GM06990 (cell line): ENCODE results near the gene GPR39.
A peak's percentile ranks its signal among the peaks of the same experiment; 100 is the strongest.

Experiments
- DNase-seq: peaks from one replicate; pipeline ENCODE4 v3.0.0-alpha.2; 2011; ENCODE audit not compliant: insufficient read length; ENCODE audit errors: extremely low read depth
- H3K27me3 ChIP-seq: replicated peaks from 2 replicates; pipeline ENCODE4 v1.6.0; 2011; ENCODE audit warnings: low read length; ENCODE audit not compliant: control insufficient read depth, insufficient read depth
- H3K36me3 ChIP-seq: 2 replicates; pipeline ENCODE4 v1.5.1; 2011; ENCODE audit warnings: low read length; ENCODE audit not compliant: control insufficient read depth, insufficient read depth
- H3K4me3 ChIP-seq: replicated peaks from 2 replicates; pipeline ENCODE4 v1.5.1; 2011; ENCODE audit warnings: low read depth, mild to moderate bottlenecking, control low read depth, low read length
- TF ChIP-seq, protein P1 (sequence below): IDR thresholded peaks from 2 replicates; pipeline ENCODE4 v1.5.1; 2011; ENCODE audit warnings: low read length, control low read depth, mild to moderate bottlenecking, inconsistent platforms; ENCODE audit not compliant: insufficient read depth, poor library complexity, severe bottlenecking

Gene GPR39

DNA sequence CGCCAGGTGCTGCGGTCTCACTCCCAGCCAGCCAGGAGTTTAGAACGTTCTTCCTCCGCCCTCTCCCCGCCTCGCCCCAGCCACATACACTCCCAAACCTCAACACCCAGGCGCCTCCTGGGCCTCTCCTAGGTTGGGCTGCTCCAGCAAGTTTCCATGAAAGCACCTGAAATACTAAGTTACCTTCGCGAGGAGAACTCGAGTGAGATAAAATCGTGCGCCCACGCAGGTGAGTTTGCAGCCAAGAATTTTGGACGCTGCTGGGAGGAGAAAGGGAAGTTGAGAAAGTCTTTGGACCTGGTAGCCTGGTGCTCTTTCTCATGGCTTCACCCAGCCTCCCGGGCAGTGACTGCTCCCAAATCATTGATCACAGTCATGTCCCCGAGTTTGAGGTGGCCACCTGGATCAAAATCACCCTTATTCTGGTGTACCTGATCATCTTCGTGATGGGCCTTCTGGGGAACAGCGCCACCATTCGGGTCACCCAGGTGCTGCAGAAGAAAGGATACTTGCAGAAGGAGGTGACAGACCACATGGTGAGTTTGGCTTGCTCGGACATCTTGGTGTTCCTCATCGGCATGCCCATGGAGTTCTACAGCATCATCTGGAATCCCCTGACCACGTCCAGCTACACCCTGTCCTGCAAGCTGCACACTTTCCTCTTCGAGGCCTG is at the start of gene GPR39:
TSS of gene GPR39 (plus strand) at position 83 of the 673 bp plus-strand sequence.
- Histone ChIP-seq H3K36me3 (no peaks in the 10 kb centered on the region), H3K4me3 (no peak within 1 kb of the TSS), H3K27me3 (no peaks in the 10 kb centered on the region; the same call in 1 of the 2 replicates)
- TF ChIP-seq, protein P1, sequence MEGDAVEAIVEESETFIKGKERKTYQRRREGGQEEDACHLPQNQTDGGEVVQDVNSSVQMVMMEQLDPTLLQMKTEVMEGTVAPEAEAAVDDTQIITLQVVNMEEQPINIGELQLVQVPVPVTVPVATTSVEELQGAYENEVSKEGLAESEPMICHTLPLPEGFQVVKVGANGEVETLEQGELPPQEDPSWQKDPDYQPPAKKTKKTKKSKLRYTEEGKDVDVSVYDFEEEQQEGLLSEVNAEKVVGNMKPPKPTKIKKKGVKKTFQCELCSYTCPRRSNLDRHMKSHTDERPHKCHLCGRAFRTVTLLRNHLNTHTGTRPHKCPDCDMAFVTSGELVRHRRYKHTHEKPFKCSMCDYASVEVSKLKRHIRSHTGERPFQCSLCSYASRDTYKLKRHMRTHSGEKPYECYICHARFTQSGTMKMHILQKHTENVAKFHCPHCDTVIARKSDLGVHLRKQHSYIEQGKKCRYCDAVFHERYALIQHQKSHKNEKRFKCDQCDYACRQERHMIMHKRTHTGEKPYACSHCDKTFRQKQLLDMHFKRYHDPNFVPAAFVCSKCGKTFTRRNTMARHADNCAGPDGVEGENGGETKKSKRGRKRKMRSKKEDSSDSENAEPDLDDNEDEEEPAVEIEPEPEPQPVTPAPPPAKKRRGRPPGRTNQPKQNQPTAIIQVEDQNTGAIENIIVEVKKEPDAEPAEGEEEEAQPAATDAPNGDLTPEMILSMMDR, result peak; percentile 2
- DNase-seq, result no peak

DNA sequence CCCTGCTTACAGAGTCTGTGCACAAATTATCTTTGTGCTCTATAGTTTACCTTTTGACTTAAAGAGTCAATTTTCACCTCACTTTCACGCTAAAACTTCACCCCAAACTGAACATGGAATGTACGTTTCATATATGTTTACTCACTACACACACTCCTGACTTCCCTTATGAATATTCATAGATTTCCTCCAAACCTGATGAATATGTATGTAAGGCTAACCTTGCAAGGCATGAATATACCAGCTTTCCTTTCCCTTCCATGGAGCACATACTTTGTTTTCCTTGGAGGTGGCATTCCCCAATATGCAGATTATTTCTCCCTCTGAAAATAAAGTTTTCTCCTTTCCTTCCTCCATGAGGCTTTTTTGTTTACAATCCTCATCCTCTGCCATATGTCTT is 48.4 kb upstream of the GPR39 start:
- TF ChIP-seq, protein P1, result no peak
- Histone ChIP-seq H3K4me3 (no peak overlapping the region), H3K36me3 (no peaks in the 10 kb centered on the region), H3K27me3 (no peaks in the 10 kb centered on the region)
- DNase-seq, result no peak

DNA sequence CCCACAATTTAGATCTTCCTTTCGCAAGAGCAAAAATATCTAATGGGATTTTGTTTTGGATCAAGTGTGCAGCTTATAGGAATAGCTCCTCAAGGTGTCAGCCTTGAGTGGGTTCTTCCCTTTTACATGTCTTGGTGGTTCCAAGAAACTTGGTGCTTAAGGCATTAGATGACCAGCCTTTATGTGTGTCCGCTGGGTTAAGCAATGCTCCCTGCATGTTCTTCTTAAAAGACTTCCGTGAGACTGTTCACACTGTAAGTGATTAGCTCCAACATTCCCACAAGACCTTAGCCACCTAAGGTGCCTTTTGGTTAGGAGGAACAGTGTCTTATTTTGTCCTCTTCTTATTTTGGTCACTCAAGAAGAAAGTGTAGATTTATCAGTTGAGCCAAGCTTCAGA is 44.3 kb upstream of the GPR39 start:
- Histone ChIP-seq H3K27me3 (no peaks in the 10 kb centered on the region), H3K36me3 (no peaks in the 10 kb centered on the region), H3K4me3 (no peak overlapping the region)
- TF ChIP-seq, protein P1, result no peak
- no peak for DNase-seq

DNA sequence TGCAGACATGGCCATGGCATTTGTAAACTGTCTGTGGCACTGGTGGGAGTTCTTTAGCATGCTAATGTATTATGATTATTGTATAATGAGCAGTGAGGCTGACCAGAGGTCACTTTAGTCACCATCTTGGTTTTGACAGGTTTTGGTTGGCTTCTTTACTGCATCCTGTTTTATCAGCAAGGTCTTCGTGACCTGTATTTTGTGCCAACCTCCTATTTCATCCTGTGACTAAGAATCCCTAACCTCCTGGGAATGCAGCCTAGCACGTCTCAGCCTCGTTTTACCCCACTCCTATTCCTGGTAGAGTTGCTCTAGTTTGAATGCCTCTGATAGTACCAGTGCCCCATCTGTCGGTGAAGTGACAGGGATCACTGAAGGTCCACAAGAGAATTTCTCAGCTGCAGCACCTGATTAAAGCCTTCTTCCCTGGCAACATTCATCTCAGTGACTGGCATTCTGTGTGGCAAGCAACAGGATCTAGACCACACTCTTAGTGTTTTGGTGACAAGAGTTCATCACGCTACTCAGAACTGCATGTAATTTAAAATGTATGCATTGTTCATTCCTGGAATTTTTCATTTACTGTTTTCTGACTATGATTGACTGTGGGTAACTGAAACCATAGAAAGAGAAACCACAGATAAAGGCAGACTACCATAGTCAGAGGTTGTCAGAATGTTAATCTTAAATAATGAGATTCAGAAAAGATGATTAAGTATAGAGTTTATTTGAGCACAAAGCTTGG is 43.0 kb upstream of the GPR39 start:
- no peak for DNase-seq

DNA sequence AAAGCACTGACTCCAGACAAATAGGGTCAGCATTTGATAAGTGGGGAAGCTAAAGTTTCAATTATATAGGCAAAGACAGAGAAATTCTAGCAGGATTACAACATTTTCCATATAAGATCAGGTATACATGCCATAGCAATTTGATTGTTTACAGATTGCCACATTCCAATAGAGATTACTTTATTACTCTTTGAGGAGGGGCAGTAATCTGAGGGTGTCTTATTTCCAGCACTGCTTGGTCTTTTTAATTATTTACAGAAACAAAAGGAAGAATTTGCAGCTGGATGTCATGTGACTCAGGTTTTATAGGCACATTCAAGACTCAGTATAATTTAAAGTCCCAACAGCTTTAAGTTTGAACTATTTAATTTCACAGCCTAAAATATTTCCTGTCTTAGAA is 42.5 kb upstream of the GPR39 start:
- no peak for DNase-seq
- Histone ChIP-seq H3K27me3 (no peaks in the 10 kb centered on the region), H3K4me3 (no peak overlapping the region), H3K36me3 (no peaks in the 10 kb centered on the region)
- TF ChIP-seq, protein P1, result no peak

More for the DNA sequence above, 43.0 kb upstream of the GPR39 start:
- no peak overlapping the region for H3K4me3 ChIP-seq
- no peaks in the 10 kb centered on the region for H3K36me3 ChIP-seq
- TF ChIP-seq, protein P1, result no peak
- H3K27me3 ChIP-seq, result no peaks in the 10 kb centered on the region
